GM12873 (cell line): ENCODE results near the gene TSC22D1.

ENCODE experiments used
- TF ChIP-seq, protein P1 (sequence below): IDR thresholded peaks from 2 replicates; pipeline ENCODE4 v1.5.1; 2012; ENCODE audit warnings: low read depth, mild to moderate bottlenecking, moderate library complexity, low read length, control low read depth; ENCODE audit not compliant: insufficient read depth; ENCODE audit errors: missing control alignments

TSC22D1 gene

DNA sequence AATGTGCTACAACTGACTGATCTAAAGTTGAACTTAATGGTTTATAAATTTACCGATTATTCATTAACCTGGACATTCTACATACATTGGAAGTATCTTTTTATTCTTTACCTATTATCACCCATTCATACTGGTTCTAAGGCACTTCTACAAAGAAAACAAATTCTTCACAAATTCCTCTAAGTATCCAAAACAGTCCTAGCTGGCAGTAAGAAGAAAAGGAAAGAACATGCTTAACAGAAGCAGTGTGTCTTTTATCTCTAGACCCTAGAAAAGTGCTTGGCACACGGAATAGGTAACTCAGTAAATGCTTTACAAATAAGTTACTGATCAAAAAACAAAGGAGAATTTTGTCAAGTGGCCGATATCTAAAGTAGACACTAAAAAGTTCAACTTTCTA, 32.8 kb downstream of the TSC22D1 start:
- TF ChIP-seq, protein P1, sequence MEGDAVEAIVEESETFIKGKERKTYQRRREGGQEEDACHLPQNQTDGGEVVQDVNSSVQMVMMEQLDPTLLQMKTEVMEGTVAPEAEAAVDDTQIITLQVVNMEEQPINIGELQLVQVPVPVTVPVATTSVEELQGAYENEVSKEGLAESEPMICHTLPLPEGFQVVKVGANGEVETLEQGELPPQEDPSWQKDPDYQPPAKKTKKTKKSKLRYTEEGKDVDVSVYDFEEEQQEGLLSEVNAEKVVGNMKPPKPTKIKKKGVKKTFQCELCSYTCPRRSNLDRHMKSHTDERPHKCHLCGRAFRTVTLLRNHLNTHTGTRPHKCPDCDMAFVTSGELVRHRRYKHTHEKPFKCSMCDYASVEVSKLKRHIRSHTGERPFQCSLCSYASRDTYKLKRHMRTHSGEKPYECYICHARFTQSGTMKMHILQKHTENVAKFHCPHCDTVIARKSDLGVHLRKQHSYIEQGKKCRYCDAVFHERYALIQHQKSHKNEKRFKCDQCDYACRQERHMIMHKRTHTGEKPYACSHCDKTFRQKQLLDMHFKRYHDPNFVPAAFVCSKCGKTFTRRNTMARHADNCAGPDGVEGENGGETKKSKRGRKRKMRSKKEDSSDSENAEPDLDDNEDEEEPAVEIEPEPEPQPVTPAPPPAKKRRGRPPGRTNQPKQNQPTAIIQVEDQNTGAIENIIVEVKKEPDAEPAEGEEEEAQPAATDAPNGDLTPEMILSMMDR: no peak

DNA sequence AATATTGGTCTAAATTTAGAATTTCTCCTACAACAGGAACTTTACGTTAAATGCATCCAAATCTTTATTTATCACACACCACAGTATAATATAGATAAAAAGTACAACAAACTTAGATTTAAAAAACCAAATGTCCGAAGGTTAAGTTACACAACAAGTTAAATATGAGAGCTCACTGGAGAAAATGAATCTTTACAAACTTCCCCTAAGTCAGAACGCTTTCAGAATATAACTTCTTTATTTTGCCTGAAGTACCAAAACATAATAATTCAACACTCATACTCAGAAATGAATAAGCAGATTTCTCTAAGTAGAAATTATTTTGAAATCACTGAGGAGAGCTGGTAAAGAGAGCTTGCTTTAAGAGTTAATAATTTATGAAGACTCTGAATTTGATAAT, 33.8 kb downstream of the TSC22D1 start:
- TF ChIP-seq, protein P1: no peak

DNA sequence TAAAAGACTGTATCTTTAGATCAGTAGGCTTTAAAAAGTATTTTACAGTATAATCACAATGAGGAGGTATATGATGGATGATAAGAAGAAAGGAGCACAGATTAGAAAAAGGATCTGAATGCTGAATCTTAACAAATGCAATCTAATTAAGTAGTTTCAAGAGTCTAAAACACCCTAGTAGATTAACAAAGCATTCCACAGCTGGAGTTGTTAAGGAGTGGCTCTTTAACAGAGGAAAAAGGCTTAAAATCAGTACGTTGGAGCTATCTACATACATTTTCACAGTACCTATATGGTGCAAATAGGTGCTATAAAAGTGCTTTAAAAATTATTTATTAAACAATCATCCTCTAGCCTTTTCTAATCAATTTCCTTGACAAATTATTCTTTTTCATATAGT, 34.5 kb downstream of the TSC22D1 start:
- TF ChIP-seq, protein P1: no peak

DNA sequence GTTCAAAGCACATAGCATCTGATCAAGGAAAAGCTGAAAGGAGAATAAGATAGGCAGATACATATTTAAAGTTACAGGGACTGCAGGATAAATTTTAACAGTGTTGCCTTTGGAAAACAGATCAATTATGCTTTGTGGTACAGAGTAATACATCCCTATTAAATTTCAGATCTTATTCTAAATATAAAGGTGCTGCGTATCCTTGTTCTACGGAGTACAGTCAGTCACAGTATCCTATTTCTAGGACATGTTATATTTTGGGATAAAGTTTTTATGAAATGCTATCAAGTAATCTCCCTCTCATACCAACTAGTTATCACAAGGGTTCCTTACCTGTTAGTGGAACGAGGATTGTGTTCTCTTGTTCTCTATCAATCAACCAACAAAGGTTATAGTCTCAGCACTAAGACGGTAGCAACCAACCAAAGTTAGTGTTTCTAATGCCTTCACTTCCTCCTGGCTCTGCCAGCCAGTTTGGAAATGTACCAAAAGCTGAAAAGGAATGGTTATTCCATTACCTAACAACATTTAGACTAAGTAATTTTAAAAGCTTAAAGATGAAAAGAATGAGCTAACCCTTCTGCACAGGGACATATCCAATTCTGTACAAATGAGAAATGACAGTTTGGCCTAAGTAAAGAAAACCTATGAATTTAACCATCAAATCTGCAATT, 35.2 kb downstream of the TSC22D1 start:
- TF ChIP-seq, protein P1: no peak

DNA sequence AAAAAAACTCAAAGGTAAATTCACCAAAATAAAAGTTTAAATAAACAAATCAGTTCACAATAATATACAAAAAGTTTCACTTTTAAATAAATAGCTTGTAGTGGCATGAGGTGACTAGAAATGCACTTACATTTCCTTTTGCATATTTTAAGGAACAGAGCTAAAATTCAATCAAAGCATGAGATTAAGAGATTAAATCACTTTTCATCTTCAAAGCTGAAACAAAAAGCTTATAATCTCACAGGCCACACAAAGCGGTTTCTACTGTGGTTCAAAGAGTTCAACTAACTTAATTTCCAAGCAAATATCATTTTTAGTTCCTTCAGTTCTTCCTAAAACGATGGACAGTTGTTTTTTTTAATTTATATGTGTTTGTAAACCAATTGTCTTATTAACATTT, 38.9 kb downstream of the TSC22D1 start:
- TF ChIP-seq, protein P1: no peak

DNA sequence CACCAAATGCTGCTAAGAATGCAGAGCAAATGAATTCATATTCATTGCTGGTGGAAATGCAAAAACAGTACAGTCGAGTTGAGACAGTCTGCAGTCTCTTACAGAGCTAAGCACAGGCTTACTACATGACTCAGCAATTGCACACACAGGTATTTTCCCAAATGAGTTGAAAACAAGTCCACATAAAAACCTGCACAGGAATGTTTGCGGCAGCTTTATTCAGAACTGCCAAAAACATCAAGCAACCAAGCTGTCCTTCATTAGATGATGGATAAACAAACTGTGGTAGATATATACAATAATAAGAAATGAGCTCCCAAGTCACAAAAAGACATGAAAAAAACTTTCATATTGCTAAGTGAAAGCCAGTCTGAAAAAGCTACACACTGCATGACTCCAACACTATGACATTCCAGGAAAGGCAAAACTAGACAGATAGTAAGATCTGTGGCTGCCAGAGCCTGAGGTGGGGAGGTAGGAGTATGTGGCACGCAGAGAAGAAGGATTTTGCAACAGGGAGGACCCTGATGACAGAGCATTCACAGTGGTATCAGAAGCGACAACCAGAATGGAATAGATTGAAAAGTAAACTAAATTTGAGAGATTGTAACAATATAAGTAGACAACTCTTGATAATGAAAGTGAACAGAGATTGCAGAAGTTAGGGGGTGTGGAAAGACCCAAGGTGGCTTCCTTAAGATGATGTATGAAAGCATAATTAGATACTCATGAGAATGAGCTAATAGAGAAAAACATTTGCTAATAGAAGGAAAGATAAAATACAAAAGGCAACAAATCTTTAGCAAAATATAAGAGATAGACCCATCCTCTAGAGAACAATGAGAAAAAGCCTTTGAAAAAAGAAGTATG, 52.7 kb downstream of the TSC22D1 start:
- TF ChIP-seq, protein P1: no peak

DNA sequence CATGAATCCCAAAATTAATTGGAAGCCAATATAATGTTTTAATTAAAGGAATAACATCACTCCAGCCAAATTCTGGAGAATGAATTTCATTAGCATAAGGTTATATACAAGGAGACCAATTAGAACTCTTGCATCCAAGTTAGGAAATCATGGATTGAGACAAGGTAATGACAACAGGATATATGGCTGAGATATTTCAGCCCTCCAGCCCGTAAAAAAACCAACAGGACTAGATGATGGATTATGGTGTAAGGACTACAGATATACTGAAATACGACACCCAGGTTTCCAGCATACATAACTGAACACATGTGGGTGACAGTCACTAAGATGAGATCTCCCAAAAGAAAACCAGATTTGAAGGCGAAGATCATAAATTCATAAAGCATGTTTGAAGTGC, 56.5 kb downstream of the TSC22D1 start:
- TF ChIP-seq, protein P1: no peak
